Suppressor macrophage (primary cell): ENCODE results near the gene SKIC8.

Experiments used
- DNase-seq, 4 experiments: peaks; one replicate each; pipeline ENCODE4 v3.0.0-alpha.2; 2020 to 2022

SKIC8 gene

DNA sequence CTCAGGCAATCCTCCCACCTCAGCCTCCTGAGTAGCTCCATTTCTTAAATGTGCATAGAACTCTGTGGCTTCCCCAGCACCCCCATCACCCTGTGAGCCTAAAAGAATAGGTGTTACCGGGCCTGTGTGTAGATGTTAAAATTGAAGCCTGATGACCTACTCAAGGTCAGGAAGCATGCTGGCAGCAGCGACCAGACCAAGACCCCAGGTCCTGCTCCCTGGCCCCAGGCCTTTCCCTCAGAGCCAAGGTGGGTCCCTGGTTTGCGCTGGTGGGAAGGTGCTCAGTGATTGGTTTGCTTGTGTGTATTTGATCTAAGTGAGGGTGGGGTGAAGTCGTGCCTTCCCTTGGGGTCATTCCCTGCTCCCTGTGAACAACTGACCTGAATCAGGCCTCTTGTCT lies 22.4 kb upstream of the SKIC8 start:
- no peak for DNase-seq

- DNase-seq: no peak
Observed at GRCh38 chr15:78321041-78321570, 21.7 kb upstream of the SKIC8 start.

- DNase-seq: no peak
Observed at GRCh38 chr15:78320183-78320582, 20.8 kb upstream of the SKIC8 start.

GRCh38 chr15:78319588-78319987 lies 20.2 kb upstream of the SKIC8 start:
- no peak for DNase-seq

DNA sequence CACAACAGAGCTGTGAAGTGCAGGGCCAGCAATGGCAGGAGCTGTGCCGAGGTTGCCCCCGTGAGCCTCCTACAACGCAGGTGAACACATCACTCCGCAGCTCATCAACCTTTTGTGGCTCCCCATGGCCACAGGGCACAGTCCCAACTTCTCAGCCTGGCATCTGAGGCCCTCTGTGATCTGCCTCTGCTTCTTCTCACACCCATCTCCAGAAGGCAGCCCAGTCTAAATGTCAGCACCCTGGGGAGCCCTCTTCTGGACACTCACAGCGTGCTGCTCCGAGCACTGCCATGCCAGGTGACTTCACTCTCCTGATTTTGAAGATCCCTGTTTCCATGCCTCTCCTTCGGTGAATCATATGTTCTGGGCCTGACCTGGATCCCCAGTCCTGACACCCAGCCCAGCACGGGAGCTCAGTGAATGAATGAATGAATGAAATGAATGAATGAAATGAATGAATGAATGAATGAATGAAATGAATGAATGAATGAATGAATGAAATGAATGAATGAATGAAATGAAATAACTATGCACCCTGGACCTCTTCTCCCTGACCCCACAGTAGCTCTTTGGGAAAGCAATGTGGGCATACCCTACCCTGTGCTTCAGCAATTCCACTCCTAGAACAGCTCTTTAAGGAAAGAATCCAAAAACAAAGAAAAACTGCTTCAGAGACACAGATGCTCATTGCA lies 17.9 kb upstream of the SKIC8 start:
- DNase-seq: peak in 1 of 4 experiments; percentile 24

GRCh38 chr15:78316283-78317083 lies 17.1 kb upstream of the SKIC8 start:
- no peak for DNase-seq

- no peak for DNase-seq
Observed at GRCh38 chr15:78315686-78316282, 16.4 kb upstream of the SKIC8 start.

- no peak for DNase-seq
Observed at GRCh38 chr15:78314181-78314581, 14.8 kb upstream of the SKIC8 start.

DNA sequence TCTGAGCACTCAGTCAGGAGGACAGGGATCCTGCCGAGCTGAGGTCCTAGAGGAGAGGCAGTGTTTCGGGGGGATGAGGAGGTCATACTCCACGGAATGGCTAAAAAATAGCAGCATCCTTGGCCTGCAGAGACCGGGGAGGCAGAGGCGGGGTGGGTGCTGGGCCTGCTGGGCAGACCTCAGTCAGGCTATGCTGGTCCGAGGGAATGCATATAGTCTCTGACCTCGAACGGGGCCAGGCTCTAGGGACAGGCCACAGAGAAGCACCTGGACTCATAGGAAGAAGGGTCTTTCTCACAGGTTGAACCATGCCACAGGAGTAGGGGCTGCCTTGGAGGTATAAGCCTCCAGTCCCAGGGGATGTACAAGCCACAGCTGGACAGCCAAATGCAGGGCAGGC lies 14.0 kb upstream of the SKIC8 start:
- no peak for DNase-seq

- DNase-seq: no peak
Observed at GRCh38 chr15:78312957-78313356, 13.5 kb upstream of the SKIC8 start.

DNA sequence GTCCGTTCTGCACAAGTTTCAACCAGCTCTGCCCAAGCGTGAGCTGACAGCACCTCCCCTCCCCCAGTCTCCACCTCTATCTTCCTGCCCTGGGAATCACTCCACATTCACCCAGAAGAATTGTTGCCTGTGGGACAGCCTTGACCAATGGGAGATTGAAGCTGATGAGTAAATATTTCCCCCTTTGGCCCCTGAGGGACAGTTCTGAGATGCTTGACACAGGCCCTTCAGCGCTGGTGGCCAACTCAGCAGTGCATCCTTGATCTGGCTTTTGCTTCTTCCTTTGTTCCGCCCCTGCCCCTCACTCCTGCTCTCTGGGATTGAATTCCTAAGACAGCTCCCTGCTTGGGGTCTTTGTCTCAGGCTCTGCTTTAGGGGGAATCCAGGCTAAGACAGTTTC lies 13.1 kb upstream of the SKIC8 start:
- DNase-seq: no peak

GRCh38 chr15:78311292-78311691 lies 11.9 kb upstream of the SKIC8 start:
- no peak for DNase-seq

- peak; percentile 64 to 82 (median 72) for DNase-seq
Observed at GRCh38 chr15:78308422-78309032, 9.1 kb upstream of the SKIC8 start.

GRCh38 chr15:78307976-78308375 lies 8.6 kb upstream of the SKIC8 start:
- peak in 2 of 4 experiments; percentile 21 to 28 for DNase-seq

DNA sequence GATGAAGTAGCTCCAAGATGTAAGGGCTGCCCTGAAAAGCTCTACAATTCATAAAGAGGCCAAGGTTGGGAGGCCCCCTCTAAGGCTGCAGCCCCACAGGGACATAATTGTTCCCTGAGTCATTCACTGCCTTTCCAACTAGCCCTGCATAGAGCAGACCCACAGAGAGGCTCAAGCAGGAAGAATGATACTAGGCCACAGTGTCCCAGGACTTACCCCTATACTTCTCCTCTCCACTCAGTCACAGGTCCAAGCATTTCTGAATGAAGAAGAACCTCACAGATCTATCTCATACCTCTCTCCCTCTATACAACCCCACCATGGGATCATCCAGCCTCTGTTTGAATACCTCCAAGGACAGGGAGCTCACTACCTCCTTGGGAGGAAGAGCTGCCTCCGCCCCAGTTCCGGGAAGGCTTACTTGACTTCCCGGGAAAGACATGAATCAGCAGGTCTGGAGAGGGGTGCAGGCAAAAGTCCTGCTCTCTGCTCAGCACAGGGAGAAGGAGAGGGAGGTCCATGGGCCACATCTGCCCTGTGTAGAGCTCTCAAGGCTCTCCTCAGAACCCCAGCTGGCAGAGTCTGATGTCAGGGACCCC lies 6.9 kb upstream of the SKIC8 start:
- no peak for DNase-seq

- no peak for DNase-seq
Observed at GRCh38 chr15:78304216-78305066, 5.0 kb upstream of the SKIC8 start.

- peak in 2 of 4 experiments; percentile 55 to 68 for DNase-seq
Observed at GRCh38 chr15:78302579-78303312, 3.3 kb upstream of the SKIC8 start.

DNA sequence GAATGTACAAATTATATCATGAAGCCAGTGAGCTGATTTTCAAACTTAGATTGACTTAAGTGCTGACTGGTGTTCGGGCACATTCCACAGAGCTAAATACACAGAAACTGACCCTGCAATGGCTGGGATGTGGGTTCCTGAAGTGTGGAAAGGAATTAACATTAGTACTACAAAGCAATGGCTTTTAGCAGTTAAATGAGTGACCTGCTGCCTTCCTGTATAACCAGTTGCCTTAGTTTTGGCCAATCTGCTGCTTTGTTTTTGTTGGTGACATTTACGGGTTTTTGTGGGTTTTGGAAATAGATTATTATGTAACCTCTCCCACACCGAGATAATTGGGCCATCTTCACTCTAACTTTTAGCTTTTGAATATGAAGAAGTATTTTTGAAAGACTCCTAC lies 2.4 kb upstream of the SKIC8 start:
- DNase-seq: peak; percentile 41 to 79 (median 63)

- peak in 3 of 4 experiments; percentile 32 to 59 (median 44) for DNase-seq
Observed at GRCh38 chr15:78301326-78301725, 1.9 kb upstream of the SKIC8 start.

DNA sequence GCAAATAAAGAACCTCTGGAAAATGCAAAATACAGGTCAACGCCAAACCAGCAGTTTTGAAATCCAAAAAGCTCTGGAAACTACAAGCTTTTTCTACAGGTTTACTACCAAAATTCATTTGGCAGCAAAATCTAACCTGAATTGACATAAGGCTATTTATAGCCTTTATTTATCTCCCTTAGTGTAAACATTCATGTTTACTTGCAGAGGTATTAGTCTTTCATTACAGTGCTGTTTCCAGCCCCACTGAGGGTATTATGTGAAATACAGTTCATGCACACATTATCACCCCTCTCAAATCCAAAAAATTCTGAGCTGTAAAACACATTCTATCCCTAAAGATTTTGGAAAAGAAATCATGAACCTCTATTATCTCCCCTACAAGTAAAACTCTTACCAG lies 7.2 kb downstream of the SKIC8 start:
- no peak for DNase-seq

DNA sequence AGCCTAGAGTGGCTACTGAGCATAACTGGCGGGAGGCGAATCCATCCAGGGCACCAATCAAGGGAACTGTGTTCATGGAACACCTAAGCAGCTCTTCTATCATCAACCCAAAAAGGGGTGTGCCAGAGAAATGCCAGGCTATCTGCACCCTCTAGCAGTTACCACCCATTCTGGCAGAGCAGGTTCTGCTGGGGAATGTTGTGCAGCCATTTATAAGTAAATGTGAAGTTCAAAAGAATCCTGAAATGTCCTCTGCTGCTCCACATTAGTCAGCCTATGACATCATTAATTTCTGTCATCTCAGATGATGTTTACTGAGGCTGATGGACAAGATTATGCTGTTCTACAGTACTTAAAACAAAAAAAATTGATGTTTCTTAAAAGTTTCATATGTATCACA lies 7.7 kb downstream of the SKIC8 start:
- no peak for DNase-seq
